NCI-H1694 treated with DMSO at 0.1 percent for 48 hours (cell line): ENCODE results near the gene MYEF2.

ENCODE experiments used
- DNase-seq: peaks from one replicate; lab custom pipeline; 2025; lab: John Stamatoyannopoulos, UW

MYEF2 gene

GRCh38 chr15:48177766-48178647, at the start of gene MYEF2:
Gene MYEF2 (minus strand): TSS chr15:48178295. CDS start chr15:48178237, 58 bp downstream.
- DNase-seq = peak; percentile 38

- DNase-seq = no peak
These were observed 47.7 kb upstream of the MYEF2 start for GRCh38 chr15:48225771-48226170.

GRCh38 chr15:48222627-48223026, 44.5 kb upstream of the MYEF2 start:
- DNase-seq = no peak

GRCh38 chr15:48221885-48222284, 43.8 kb upstream of the MYEF2 start:
- peak; percentile 1 for DNase-seq

- DNase-seq = no peak
These were observed 43.2 kb upstream of the MYEF2 start for GRCh38 chr15:48221261-48221660.

GRCh38 chr15:48205981-48206380, 27.9 kb upstream of the MYEF2 start, which contains the start of gene SLC12A1:
Gene SLC12A1 (plus strand): TSS chr15:48206302. CDS start chr15:48207720, 1,418 bp downstream.
- DNase-seq = no peak

GRCh38 chr15:48202068-48202467, 24.0 kb upstream of the MYEF2 start:
- DNase-seq = no peak

- no peak for DNase-seq
These were observed 13.6 kb upstream of the MYEF2 start, which contains the start of gene CTXN2 for GRCh38 chr15:48191574-48192225. Gene CTXN2 (plus strand): TSS chr15:48191665. CDS start chr15:48201301, 9,636 bp downstream.

- DNase-seq = no peak
These were observed 13.0 kb upstream of the MYEF2 start for GRCh38 chr15:48190932-48191573.

GRCh38 chr15:48186271-48186670, 8.2 kb upstream of the MYEF2 start:
- DNase-seq = no peak

- DNase-seq = no peak
These were observed 7.4 kb upstream of the MYEF2 start for GRCh38 chr15:48185529-48185928.

- DNase-seq = no peak
These were observed 4.7 kb upstream of the MYEF2 start for GRCh38 chr15:48182749-48183148.

GRCh38 chr15:48178648-48178931, 495 bp upstream of the MYEF2 start:
- no peak for DNase-seq

GRCh38 chr15:48177383-48177765, 721 bp downstream of the MYEF2 start:
- DNase-seq = peak; percentile 49

- DNase-seq = no peak
These were observed 1.1 kb downstream of the MYEF2 start for GRCh38 chr15:48176957-48177356.

GRCh38 chr15:48176112-48176511, 2.0 kb downstream of the MYEF2 start:
- DNase-seq = no peak

GRCh38 chr15:48175126-48175525, 3.0 kb downstream of the MYEF2 start:
- DNase-seq = no peak

- DNase-seq = no peak
These were observed 7.1 kb downstream of the MYEF2 start for GRCh38 chr15:48170981-48171380.

- no peak for DNase-seq
These were observed 9.5 kb downstream of the MYEF2 start for GRCh38 chr15:48168616-48169015.

GRCh38 chr15:48153526-48153925, 24.6 kb downstream of the MYEF2 start:
- DNase-seq = no peak

- DNase-seq = no peak
These were observed 28.2 kb downstream of the MYEF2 start for GRCh38 chr15:48149858-48150257.

GRCh38 chr15:48147358-48147757, 30.7 kb downstream of the MYEF2 start:
- DNase-seq = no peak

GRCh38 chr15:48145923-48146322, 32.2 kb downstream of the MYEF2 start:
- no peak for DNase-seq
